HuH-7.5 (cell line): ENCODE measurements around the gene MAPK4.
"Not testable (repeated sequence)": the region's sequence is repeated elsewhere in the genome, so short reads cannot be mapped to it uniquely, and the experiment has no call there.

Experiments used
- DNase-seq: peaks from one replicate; pipeline ENCODE4 v3.0.0; 2011; ENCODE audit warnings: low spot score

The MAPK4 gene

GRCh38 chr18:50750546-50750945 lies 190.7 kb downstream of the MAPK4 start:
- no peak for DNase-seq

- no peak for DNase-seq
Observed at GRCh38 chr18:50751490-50751889, 191.6 kb downstream of the MAPK4 start.

- DNase-seq = no peak
Observed at GRCh38 chr18:50751947-50752346, 192.1 kb downstream of the MAPK4 start.

- no peak for DNase-seq
Observed at GRCh38 chr18:50753311-50753710, 193.4 kb downstream of the MAPK4 start.

DNA sequence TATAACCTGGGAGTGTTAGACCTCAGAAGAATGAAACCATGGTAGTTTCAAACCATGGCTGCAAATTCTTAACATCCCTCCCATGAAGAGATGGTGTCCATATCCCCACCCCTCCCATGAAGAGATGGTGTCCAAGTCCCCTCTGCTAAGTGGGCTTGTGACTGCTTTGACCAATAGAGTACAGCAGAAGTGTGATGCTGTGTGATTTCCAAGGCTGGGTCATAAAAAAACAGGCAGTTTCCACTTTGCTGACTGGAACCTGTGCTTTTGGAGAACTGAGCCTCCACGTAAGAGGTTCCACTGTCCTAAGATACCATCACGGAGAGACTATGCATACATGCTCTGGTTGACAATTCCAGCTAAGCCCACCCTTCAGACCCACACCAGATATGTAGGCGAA lies 194.4 kb downstream of the MAPK4 start:
- DNase-seq = no peak

GRCh38 chr18:50757358-50757757 lies 197.5 kb downstream of the MAPK4 start:
- no peak for DNase-seq

GRCh38 chr18:50769463-50769862 lies 209.6 kb downstream of the MAPK4 start:
- no peak for DNase-seq

- DNase-seq = no peak
Observed at GRCh38 chr18:50775207-50775606, 215.3 kb downstream of the MAPK4 start.

DNA sequence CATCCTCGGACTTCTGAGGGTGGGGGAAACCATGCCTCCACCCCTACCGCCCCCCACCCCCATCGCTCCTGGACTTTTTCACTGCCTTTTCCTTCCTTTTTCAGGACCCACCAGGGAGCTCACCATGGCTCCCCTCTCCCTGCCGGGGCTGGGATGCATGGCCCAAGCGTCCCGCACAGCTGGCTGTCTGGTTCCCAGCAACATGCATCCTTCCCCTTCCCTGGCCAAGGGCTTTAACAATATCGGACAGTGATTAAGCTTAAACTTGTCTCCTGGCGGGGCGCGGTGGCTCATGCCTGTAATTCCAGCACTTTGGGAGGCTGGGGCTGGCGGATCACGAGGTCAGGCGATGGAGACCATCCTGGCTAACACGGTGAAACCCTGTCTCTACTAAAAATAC lies 215.8 kb downstream of the MAPK4 start:
- DNase-seq = no peak

- no peak for DNase-seq
Observed at GRCh38 chr18:50776383-50776782, 216.5 kb downstream of the MAPK4 start.

DNA sequence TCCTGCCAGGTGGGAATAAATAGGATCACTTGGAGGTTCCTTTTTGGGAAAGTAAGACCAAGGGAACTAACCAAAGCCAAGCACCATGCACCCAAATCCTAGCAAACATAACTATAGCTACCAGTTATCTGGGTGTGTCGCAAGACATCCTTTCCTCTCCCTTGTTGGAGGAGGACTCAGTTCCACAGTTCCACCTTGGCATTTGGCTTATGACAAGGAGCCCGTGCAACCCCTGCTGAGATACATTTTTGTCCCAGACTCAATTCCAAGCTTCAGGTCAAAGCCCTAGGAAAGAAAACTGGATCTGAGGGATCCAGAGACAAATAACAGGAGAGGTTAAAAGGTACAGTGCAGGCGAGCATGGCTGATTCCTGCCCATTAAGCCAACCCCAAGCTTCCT lies 219.1 kb downstream of the MAPK4 start:
- DNase-seq = not testable (repeated sequence)
